Fibroblast of skin of back (primary cell): Measurements from ENCODE around the gene WDR62.

Experiments used
- DNase-seq: peaks from one replicate; pipeline ENCODE4 v3.0.0-alpha.2; 2013

WDR62 gene

DNA sequence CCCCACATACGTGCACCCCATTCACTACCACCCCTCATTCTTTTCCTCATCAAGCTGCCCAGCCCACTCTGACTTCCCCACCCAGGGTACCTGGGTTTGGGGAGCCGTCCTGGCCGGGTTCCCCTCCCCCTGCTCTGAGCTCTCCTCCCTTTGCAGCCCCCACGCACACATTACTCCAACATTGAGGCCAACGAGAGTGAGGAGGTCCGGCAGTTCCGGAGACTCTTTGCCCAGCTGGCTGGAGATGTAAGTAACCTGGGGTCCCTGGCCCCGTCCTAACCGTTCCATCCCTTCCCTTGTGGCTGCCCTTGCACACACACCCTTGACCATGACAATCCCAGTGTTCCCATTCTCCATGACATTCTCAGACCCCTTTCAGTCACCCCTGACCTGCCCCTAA lies 87.8 kb downstream of the WDR62 start:
- DNase-seq, result no peak

DNA sequence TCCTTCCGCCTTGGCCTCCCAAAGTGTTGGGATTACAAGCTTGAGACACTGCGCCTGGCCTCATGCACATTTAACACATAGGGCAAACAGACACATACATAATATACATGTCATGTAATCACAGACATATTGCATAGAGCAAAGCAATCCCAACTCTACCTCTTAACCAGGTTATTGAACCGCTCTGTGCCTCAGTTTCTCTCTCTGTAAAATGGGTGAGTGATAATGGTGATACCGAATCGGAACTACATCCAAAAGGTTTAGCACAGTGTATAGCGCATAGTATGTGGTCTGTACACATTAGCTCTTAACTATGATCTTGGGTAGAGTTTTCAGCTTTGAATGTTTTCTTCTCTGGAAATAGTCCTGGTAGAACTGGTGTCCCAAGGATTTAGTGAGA lies 89.9 kb downstream of the WDR62 start:
- no peak for DNase-seq

DNA sequence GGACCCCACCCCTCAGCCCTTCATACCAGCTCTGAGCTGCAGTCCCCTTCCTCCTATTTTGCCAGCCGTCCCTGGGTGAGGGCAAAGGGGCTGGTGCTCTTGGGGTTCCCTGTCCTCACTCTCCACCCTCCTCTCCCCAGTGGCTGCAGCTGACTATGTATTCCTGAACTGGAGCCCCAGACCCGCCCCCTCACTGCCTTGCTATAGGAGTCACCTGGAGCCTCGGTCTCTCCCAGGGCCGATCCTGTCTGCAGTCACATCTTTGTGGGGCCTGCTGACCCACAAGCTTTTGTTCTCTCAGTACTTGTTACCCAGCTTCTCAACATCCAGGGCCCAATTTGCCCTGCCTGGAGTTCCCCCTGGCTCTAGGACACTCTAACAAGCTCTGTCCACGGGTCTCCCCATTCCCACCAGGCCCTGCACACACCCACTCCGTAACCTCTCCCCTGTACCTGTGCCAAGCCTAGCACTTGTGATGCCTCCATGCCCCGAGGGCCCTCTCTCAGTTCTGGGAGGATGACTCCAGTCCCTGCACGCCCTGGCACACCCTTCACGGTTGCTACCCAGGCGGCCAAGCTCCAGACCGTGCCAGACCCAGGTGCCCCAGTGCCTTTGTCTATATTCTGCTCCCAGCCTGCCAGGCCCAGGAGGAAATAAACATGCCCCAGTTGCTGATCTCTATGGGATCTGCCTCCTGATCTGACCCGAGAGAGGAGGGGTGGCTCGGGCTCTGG lies 95.1 kb downstream of the WDR62 start:
- no peak for DNase-seq

DNA sequence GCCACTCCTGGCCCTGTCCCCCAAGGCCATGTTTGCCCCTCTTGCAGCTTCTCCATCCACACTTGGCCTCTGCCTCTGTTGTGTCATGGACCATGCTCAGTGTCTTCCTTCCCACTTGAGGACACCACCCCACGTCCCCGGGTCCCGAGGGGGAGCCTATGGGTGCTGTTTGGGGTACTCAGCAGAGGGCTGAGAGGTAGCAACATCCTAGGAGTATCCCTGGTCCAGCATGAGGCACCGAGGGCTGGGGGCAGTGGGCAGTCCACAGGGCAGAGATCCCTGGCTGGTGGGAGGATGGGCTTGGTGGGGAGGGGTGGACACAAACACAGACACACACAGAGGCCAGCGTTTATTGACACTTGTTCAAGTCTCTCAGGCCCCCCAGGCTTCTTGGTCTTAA lies 95.9 kb downstream of the WDR62 start:
- no peak for DNase-seq

GRCh38 chr19:36151144-36152018 lies 96.7 kb downstream of the WDR62 start:
- no peak for DNase-seq

DNA sequence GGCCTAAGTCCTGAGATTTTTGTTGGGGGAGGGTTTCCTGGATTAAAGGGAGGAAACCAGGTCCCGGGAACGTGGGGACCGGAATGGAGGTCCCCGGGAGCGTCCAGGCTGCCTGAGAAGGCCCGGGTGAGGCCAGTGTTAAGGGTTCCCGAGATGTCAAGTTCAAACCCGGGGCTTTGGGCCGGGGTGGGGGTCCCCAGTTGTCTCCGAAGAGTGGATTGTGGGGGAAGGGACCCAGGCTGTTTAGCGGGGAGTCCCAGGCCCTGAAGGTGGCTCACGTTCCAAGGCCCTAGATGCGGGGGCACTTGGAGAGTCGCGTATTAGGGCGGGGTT lies 97.3 kb downstream of the WDR62 start:
- DNase-seq, result no peak

DNA sequence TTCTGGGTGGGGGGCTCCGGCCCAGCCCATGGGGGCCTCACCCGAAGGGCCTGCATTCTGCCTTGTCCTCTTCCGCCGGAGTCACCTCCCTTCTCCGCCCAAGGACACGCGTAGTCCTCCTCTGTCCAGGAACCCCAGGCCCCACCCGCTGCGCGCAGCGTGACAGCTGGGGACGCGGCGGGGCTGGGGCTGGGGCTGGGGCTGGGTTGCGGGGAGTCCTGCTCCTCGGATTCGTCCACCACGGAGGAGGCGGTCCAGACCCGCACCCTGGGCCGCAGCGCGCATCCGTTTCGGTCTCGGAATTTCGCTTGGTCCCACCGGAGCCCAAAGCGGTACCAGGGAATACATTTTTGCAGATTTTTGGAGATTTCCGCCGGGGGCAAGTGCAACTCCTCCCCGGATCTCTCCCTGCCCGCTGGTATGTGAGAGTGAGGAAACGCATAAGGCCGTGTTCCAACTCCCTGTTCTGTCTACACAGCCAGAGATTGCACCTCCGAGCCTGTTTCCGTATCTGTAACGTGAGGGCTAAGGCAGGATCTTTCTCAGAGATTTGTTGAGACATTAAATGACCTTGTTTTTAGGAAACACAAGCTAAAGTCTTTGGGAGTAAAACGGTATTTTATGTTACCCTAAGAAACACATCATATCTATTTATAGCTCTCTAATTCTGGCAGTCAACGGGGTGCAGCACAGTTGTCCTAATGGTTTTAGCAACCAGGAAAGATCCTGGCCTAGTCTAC lies 97.8 kb downstream of the WDR62 start, which contains the start of gene COX7A1:
COX7A1 (minus strand) TSS at position 96 of the 740 bp plus-strand sequence; CDS start at position 56, 40 bp downstream.
- peak; percentile 33 for DNase-seq

DNA sequence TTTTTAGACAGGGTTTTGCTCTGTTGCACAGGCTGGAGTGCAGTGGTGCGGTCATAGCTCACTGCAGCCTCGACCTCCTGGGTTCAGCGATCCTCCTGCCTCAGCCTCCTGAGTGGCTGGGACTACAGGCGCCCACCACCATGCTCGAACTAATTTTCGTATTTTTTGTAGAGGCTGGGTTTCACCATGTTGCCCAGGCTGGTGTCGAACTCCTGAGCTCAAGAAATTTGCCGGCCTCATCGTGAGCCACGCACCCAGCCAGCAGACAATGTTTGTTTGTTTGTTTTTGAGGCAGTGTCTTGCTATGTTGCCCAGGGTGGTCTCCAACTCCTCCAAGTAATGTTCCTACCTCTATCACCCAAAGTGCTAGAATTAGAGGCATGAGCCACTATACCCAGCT lies 98.4 kb downstream of the WDR62 start:
- DNase-seq, result no peak
